Endothelial cell of hepatic sinusoid (primary cell): Measurements from ENCODE around the gene INHBC.
"Not testable (repeated sequence)": the region's sequence is repeated elsewhere in the genome, so short reads cannot be mapped to it uniquely, and the experiment has no call there.

ENCODE experiments used
- in situ Hi-C: cut with HindIII; loops from 2 replicates; pipeline ENCODE4 v1.10.0; 2017; ENCODE audit warnings: low sequenced_read_pairs

INHBC gene

GRCh38 chr12:57434517-57435223 lies at the start of gene INHBC:
Gene INHBC (plus strand): TSS chr12:57434784. CDS start chr12:57434887, 103 bp downstream.
- in situ Hi-C loops = no loop called here

GRCh38 chr12:57385586-57385985 lies 49.0 kb upstream of the INHBC start:
- in situ Hi-C loops = no loop called here

GRCh38 chr12:57386187-57386720 lies 48.3 kb upstream of the INHBC start:
- in situ Hi-C loops = no loop called here

GRCh38 chr12:57388425-57388824 lies 46.2 kb upstream of the INHBC start:
- in situ Hi-C loops = no loop called here

- in situ Hi-C loops = no loop called here
Observed at GRCh38 chr12:57389033-57389432, 45.6 kb upstream of the INHBC start.

GRCh38 chr12:57390174-57390573 lies 44.4 kb upstream of the INHBC start:
- in situ Hi-C loops = no loop called here

GRCh38 chr12:57395121-57395520 lies 39.5 kb upstream of the INHBC start:
- in situ Hi-C loops = no loop called here

- in situ Hi-C loops = no loop called here
Observed at GRCh38 chr12:57397441-57397840, 37.1 kb upstream of the INHBC start.

- in situ Hi-C loops = not testable (repeated sequence)
Observed at GRCh38 chr12:57399718-57400463, 34.7 kb upstream of the INHBC start.

GRCh38 chr12:57401165-57401564 lies 33.4 kb upstream of the INHBC start:
- in situ Hi-C loops = no loop called here

- in situ Hi-C loops = not testable (repeated sequence)
Observed at GRCh38 chr12:57402156-57402555, 32.4 kb upstream of the INHBC start.

- in situ Hi-C loops = no loop called here
Observed at GRCh38 chr12:57404966-57405640, 29.5 kb upstream of the INHBC start.

GRCh38 chr12:57410534-57410933 lies 24.1 kb upstream of the INHBC start:
- in situ Hi-C loops = no loop called here

- in situ Hi-C loops = not testable (repeated sequence)
Observed at GRCh38 chr12:57414160-57414559, 20.4 kb upstream of the INHBC start.

- in situ Hi-C loops = no loop called here
Observed at GRCh38 chr12:57415088-57415487, 19.5 kb upstream of the INHBC start.

GRCh38 chr12:57416039-57416996 lies 18.3 kb upstream of the INHBC start:
- in situ Hi-C loops = no loop called here

GRCh38 chr12:57418255-57418654 lies 16.3 kb upstream of the INHBC start:
- in situ Hi-C loops = no loop called here

GRCh38 chr12:57419495-57419894 lies 15.1 kb upstream of the INHBC start:
- in situ Hi-C loops = no loop called here

- in situ Hi-C loops = no loop called here
Observed at GRCh38 chr12:57420482-57420881, 14.1 kb upstream of the INHBC start.

GRCh38 chr12:57426948-57427347 lies 7.6 kb upstream of the INHBC start:
- in situ Hi-C loops = not testable (repeated sequence)
